Muscle of leg (tissue), 11 donors: ENCODE data around the gene MYBBP1A. TPM values are rescaled to one million over a fixed set of nuclear protein-coding genes. Genes with fewer than 3 reads are reported as not detected.

Experiments used
- DNase-seq: peaks from one replicate; pipeline ENCODE4 v3.0.0; 2013
- H3K27ac ChIP-seq: one replicate; pipeline ENCODE4 v1.5.1; 2013; ENCODE audit warnings: mild to moderate bottlenecking, low read length, control low read depth
- H3K27me3 ChIP-seq: one replicate; pipeline ENCODE4 v1.6.1; 2013; ENCODE audit warnings: low read length; ENCODE audit not compliant: control insufficient read depth, insufficient read depth
- H3K36me3 ChIP-seq: one replicate; pipeline ENCODE4 v1.6.1; 2013; ENCODE audit warnings: low read length; ENCODE audit not compliant: control insufficient read depth, insufficient read depth
- H3K4me1 ChIP-seq: one replicate; pipeline ENCODE4 v1.6.1; 2013; ENCODE audit warnings: low read length; ENCODE audit not compliant: control insufficient read depth, insufficient read depth
- H3K4me3 ChIP-seq: one replicate; pipeline ENCODE4 v1.5.1; 2013; ENCODE audit warnings: low read length, control low read depth
- H3K9me3 ChIP-seq: replicated peaks from 2 replicates; pipeline ENCODE4 v1.6.1; 2013; ENCODE audit warnings: low read depth, low read length; ENCODE audit not compliant: control insufficient read depth
- WGBS: methylation state at CpG from one replicate; pipeline ENCODE4 v1.1.5; 2013; ENCODE audit warnings: missing lambda C conversion rate; ENCODE audit not compliant: insufficient coverage; 5-methylcytosine and 5-hydroxymethylcytosine counted together
- polyA plus RNA-seq, 8 donors: library from polyadenylated mRNA; unstranded; fragments of 120-200 nt; gene quantifications; one replicate each; pipeline versions ENCODE4 v1.2.1 to v1.2.3, GENCODE V29; 2013; ENCODE audit warnings: inconsistent platforms in 1 of 8, low replicate concordance in 1 of 8; ENCODE audit not compliant: insufficient read length in 8 of 8, insufficient read depth in 1 of 8
- total RNA-seq: library from RNA; stranded (reverse); fragments of 120-200 nt; gene quantifications from one replicate; pipeline ENCODE4 v1.2.4, GENCODE V29; 2013

MYBBP1A gene
- total and polyA plus RNA-seq, 9 donors = 25.5 to 42.3 (median 34.3) TPM

DNA sequence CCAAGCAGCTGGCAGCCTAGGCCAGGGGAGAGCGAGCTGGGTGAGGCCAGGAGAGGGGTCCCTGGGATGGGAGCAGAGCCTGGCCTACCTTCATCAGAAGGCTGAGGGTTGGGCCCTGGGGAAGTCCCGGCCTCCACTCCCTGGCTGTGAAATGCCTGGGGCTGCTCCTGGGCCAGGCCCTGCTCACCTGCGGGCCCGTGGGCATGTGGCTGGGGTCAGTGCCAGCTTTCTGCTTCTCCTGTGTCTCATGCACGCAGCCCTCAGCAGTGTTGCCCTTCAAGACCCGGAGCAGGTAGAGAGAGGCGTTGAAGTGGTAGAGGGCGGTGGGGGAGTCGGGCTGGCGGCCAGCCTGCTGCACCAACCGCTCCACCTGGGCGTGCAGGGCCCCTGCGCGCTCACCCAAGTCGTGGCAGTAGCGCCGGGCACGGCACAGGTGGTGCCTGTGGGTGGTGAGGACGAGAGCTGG, 12.4 kb downstream of the MYBBP1A start:
- DNase-seq = no peak
- peaks cover 20% of the 10 kb centered on the region for H3K4me1 ChIP-seq
- H3K27ac ChIP-seq = no peak overlapping the region
- 92% methylated on average over 8 of the region's 19 CpGs for WGBS
- no peaks in the 10 kb centered on the region for H3K27me3 ChIP-seq
- no peaks in the 10 kb centered on the region for H3K9me3 ChIP-seq
- no peak overlapping the region for H3K4me3 ChIP-seq
- H3K36me3 ChIP-seq = peaks cover 87% of the 10 kb centered on the region

DNA sequence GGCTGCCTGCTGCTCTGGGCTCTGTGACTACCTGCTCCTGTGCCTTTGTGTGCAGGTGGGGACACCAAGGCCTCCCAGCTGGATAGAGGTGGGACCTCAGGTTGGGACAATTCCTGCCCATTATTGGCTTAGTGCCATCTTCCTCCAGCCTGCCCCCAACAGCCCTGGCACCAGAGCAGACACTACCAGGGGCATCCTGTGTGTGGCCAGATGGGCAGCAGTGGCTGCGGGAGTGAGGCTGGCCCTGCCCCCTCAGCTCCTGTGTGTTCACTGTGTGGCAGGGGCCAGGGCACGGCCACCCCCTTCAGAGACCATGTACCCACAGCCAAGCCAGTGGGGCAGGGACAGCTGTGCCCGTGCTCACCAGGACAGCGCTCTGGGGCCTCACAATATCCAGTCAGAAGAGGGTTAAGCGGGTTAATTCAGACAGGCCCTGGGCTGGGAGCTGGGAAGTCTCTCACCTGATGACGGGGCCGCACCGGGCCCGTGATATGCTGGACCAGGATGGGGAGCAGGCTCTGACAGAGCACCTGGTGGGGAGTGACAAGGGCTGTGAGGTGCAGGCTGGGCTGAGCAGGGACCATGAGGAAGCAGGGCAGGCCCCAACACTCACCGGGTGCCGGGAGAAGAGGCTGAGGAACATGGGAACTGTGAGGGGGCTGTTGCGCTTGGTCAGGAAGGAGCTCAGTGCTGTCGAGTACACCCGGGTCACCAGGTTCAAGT, 13.0 kb downstream of the MYBBP1A start:
- H3K9me3 ChIP-seq = no peaks in the 10 kb centered on the region
- H3K27me3 ChIP-seq = no peaks in the 10 kb centered on the region
- H3K4me1 ChIP-seq = peaks cover 26% of the 10 kb centered on the region
- WGBS = 88% methylated on average over 11 of the region's 14 CpGs
- no peak overlapping the region for H3K4me3 ChIP-seq
- no peak overlapping the region for H3K27ac ChIP-seq
- H3K36me3 ChIP-seq = peaks cover 88% of the 10 kb centered on the region
- DNase-seq = no peak

- Histone ChIP-seq H3K36me3 (peaks cover 81% of the 10 kb centered on the region), H3K27ac (no peak overlapping the region), H3K9me3 (no peaks in the 10 kb centered on the region), H3K4me1 (peaks cover 33% of the 10 kb centered on the region), H3K4me3 (no peak overlapping the region), H3K27me3 (peaks cover 2% of the 10 kb centered on the region)
- WGBS = 75% methylated on average over 18 of the region's 29 CpGs
- no peak for DNase-seq
Measured at GRCh38 chr17:4541328-4542002, 13.7 kb downstream of the MYBBP1A start.

DNA sequence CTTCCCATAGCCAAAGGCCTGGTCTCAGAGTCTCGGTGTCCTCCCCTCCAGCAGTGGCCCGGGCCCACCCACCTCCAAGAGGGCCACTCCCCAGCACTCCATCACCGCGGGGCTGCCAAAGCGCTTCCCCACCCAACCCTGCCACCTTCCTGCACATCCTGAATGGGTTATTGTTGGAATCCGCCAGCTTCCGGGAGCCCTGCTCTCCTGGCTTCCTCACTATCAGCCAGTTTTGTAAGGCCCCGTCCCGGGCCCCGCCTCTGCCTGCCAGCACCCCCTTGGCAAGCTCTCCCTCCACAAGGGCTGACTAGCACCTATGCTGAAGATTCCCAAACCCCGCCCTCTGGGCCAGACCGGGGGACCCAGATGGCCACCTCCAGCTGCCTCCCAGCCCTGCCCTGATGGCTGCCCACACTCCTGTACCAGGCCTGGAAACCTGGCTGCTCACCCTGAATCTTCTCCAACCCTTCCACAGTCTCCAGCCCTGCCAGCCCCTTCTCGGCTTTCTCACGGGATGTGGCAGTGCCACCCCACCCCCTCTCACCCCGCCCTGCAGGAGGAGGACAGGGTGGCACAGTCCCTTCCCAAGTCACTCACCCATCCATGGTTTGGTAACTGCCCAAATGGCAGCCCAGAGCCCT, 14.4 kb downstream of the MYBBP1A start:
- DNase-seq = no peak
- Histone ChIP-seq H3K4me3 (no peak overlapping the region), H3K9me3 (no peaks in the 10 kb centered on the region), H3K36me3 (peaks cover 77% of the 10 kb centered on the region), H3K4me1 (peaks cover 40% of the 10 kb centered on the region), H3K27ac (no peak overlapping the region), H3K27me3 (peaks cover 5% of the 10 kb centered on the region)
- WGBS = 80% methylated on average over 13 of the region's 15 CpGs

GRCh38 chr17:4540224-4540651, 14.9 kb downstream of the MYBBP1A start:
- Histone ChIP-seq H3K27ac (no peak overlapping the region), H3K9me3 (no peaks in the 10 kb centered on the region), H3K4me1 (peaks cover 46% of the 10 kb centered on the region), H3K4me3 (no peak overlapping the region), H3K36me3 (peaks cover 71% of the 10 kb centered on the region), H3K27me3 (peaks cover 7% of the 10 kb centered on the region)
- WGBS = 67% methylated on average over 14 of the region's 14 CpGs
- no peak for DNase-seq

- Histone ChIP-seq H3K4me3 (no peak overlapping the region), H3K27ac (no peak overlapping the region), H3K4me1 (peaks cover 50% of the 10 kb centered on the region), H3K9me3 (no peaks in the 10 kb centered on the region), H3K27me3 (peaks cover 7% of the 10 kb centered on the region), H3K36me3 (peaks cover 67% of the 10 kb centered on the region)
- 88% methylated on average over 21 of the region's 26 CpGs for WGBS
- no peak for DNase-seq
Measured at GRCh38 chr17:4539576-4540223, 15.5 kb downstream of the MYBBP1A start.

- H3K4me3 ChIP-seq = no peak overlapping the region
- peaks cover 7% of the 10 kb centered on the region for H3K27me3 ChIP-seq
- peaks cover 56% of the 10 kb centered on the region for H3K4me1 ChIP-seq
- H3K9me3 ChIP-seq = no peaks in the 10 kb centered on the region
- no peak overlapping the region for H3K27ac ChIP-seq
- peaks cover 63% of the 10 kb centered on the region for H3K36me3 ChIP-seq
- WGBS = 87% methylated on average over 7 of the region's 8 CpGs
- DNase-seq = no peak
Measured at GRCh38 chr17:4539025-4539424, 16.2 kb downstream of the MYBBP1A start.

DNA sequence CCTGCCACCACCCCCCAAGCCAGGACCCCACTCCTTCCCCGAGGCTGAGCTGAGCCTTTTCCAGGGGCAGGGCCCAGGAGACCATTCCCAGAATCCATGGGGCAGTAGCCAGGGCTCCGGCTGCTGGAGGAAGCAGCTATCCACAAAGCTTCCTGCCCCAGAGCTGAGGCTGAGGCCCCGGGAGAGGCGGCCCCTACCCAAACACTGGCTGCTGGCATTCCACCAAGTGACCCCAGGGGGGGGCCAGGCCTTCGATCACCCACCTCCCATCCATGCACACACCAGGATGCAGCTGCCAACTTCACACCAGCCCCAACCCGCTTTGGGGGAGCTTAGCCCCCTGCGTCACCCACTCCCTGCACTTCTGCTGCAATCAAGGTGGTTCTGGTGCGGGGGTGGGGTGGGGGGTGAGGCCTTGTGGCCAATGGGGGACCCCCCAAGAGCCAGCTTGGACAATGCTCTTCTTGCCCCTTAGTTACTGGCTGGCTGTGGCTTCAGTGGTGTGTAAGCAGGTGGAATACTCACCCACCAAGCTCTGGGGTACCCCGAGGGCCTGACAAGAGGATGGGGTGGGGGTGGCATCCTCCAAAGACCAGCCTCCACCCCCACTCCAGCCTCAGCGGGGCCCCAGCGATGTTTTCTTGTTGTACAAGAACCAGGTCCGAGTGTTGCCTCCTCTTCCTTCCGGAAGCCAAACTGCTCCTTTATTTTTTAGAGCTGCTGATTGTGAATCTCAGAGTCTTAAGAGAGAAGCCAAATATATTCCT, 16.8 kb downstream of the MYBBP1A start:
- peaks cover 62% of the 10 kb centered on the region for H3K36me3 ChIP-seq
- DNase-seq = no peak
- no peak overlapping the region for H3K27ac ChIP-seq
- no peak overlapping the region for H3K4me3 ChIP-seq
- peaks cover 59% of the 10 kb centered on the region for H3K4me1 ChIP-seq
- no peaks in the 10 kb centered on the region for H3K9me3 ChIP-seq
- peaks cover 7% of the 10 kb centered on the region for H3K27me3 ChIP-seq
- 34% methylated on average over 4 of the region's 13 CpGs for WGBS

- H3K36me3 ChIP-seq = peaks cover 54% of the 10 kb centered on the region
- H3K4me1 ChIP-seq = peaks cover 59% of the 10 kb centered on the region
- no peak overlapping the region for H3K4me3 ChIP-seq
- H3K27me3 ChIP-seq = peaks cover 7% of the 10 kb centered on the region
- H3K9me3 ChIP-seq = no peaks in the 10 kb centered on the region
- peak overlapping the region; percentile 59 for H3K27ac ChIP-seq
- no peak for DNase-seq
- WGBS = 67% methylated on average over 19 of the region's 19 CpGs
Measured at GRCh38 chr17:4537451-4538235, 17.5 kb downstream of the MYBBP1A start.
